ENCODE data around the gene SIK3. TPM values are rescaled to one million over a fixed set of nuclear protein-coding genes. Genes with fewer than 3 reads are reported as not detected.

Gene SIK3
- total and polyA plus RNA-seq, 12 donors, result 9.9 to 47.3 (median 36.5) TPM

GRCh38 chr11:116864531-116864930 lies 233.7 kb downstream of the SIK3 start:
- WGBS, 2 donors, result 75 to 80% methylated on average over 5 of the region's 5 CpGs
- Histone ChIP-seq H3K36me3 (peaks cover 0 to 100% (median 52%) of the 10 kb centered on the region in 9 donors), H3K27ac (peak overlapping the region in 1 of 10 donors; percentile 4), H3K4me3 (no peak overlapping the region), H3K4me1 (peaks cover 0 to 46% (median 23%) of the 10 kb centered on the region in 9 donors), H3K27me3 (no peaks in the 10 kb centered on the region), H3K9me3 (no peaks in the 10 kb centered on the region)
- TF ChIP-seq CTCF (IDR thresholded peaks at IDR 0.05), result no peak
- DNase-seq (no peak), ATAC-seq (peak in 2 of 8 donors; percentile 15 to 23)
- intact Hi-C loops (cut with DNase I), result loop anchor here in 1 of 10 donors (10.0 kb wide), 1 partner anchor 360 kb away; no protein-coding TSS in a partner anchor

- Histone ChIP-seq H3K27me3 (no peaks in the 10 kb centered on the region), H3K9me3 (no peaks in the 10 kb centered on the region), H3K4me1 (peaks cover 0 to 35% (median 18%) of the 10 kb centered on the region in 9 donors), H3K36me3 (peaks cover 0 to 100% (median 61%) of the 10 kb centered on the region in 9 donors), H3K4me3 (no peak overlapping the region), H3K27ac (no peak overlapping the region)
- DNase-seq (no peak), ATAC-seq (no peak)
- WGBS, 2 donors, result 92 to 96% methylated on average over 3 of the region's 3 CpGs
- TF ChIP-seq CTCF (IDR thresholded peaks at IDR 0.05), result no peak
- intact Hi-C loops (cut with DNase I), result loop anchor here in 1 of 10 donors (10.0 kb wide), 1 partner anchor 362 kb away; no protein-coding TSS in a partner anchor
Measured at GRCh38 chr11:116862951-116863350, 235.3 kb downstream of the SIK3 start.

- no peak overlapping the region for H3K27ac ChIP-seq
- no peak overlapping the region for H3K4me3 ChIP-seq
- intact Hi-C loops (cut with DNase I), result loop anchor here in 1 of 10 donors (10.0 kb wide), 1 partner anchor 363 kb away; no protein-coding TSS in a partner anchor
- DNase-seq, result no peak
- peaks cover 0 to 100% (median 63%) of the 10 kb centered on the region in 9 donors for H3K36me3 ChIP-seq
- 70 to 83% methylated on average over 3 of the region's 3 CpGs for WGBS, 2 donors
- H3K9me3 ChIP-seq, result no peaks in the 10 kb centered on the region
- ATAC-seq, result no peak
- H3K27me3 ChIP-seq, result no peaks in the 10 kb centered on the region
- peaks cover 0 to 28% (median 13%) of the 10 kb centered on the region in 9 donors for H3K4me1 ChIP-seq
- TF ChIP-seq CTCF (IDR thresholded peaks at IDR 0.05), result no peak
Measured at GRCh38 chr11:116862185-116862584, 236.0 kb downstream of the SIK3 start.

GRCh38 chr11:116861539-116861938 lies 236.7 kb downstream of the SIK3 start:
- ATAC-seq (no peak), DNase-seq (no peak)
- Histone ChIP-seq H3K27ac (no peak overlapping the region), H3K4me1 (peaks cover 0 to 23% (median 11%) of the 10 kb centered on the region in 9 donors), H3K27me3 (no peaks in the 10 kb centered on the region), H3K4me3 (no peak overlapping the region), H3K9me3 (no peaks in the 10 kb centered on the region), H3K36me3 (peaks cover 0 to 100% (median 63%) of the 10 kb centered on the region in 9 donors)
- WGBS, 2 donors, result 97 to 100% methylated on average over 1 of the region's 1 CpG
- intact Hi-C loops (cut with DNase I), result loop anchor here in 1 of 10 donors (10.0 kb wide), 1 partner anchor 363 kb away; no protein-coding TSS in a partner anchor
- no peak for TF ChIP-seq CTCF (IDR thresholded peaks at IDR 0.05)
